Calu3 (cell line): Measurements from ENCODE around the gene ALOX5. TPM values are rescaled to one million over a fixed set of nuclear protein-coding genes. Genes with fewer than 3 reads are reported as not detected.

Experiments
- BruUV-seq: library from RNA; stranded (reverse); fragments of 400-500 nt; replicated peaks from 2 replicates; lab custom pipeline; 2021; lab: Mats Ljungman, UMichigan
- CTCF ChIA-PET: fragments of 300-600 bp; sonication (Branson Sonifier 250); formaldehyde crosslinking; loops from one replicate; lab custom pipeline; 2022; ENCODE audit warnings: antibody characterized with exemption; lab: Charles Lee
- DNase-seq: peaks from one replicate; pipeline ENCODE4 v3.0.0; 2022
- H3K27ac Mint-ChIP-seq: one replicate; pipeline ENCODE4 v1.8.0; 2022; ENCODE audit warnings: mixed read lengths; ENCODE audit not compliant: unreplicated experiment
- H3K27me3 Mint-ChIP-seq: one replicate; pipeline ENCODE4 v1.8.0; 2022; ENCODE audit warnings: mixed read lengths; ENCODE audit not compliant: unreplicated experiment
- H3K36me3 Mint-ChIP-seq: one replicate; pipeline ENCODE4 v1.8.0; 2022; ENCODE audit warnings: mild to moderate bottlenecking, moderate library complexity, mixed read lengths; ENCODE audit not compliant: insufficient read depth, unreplicated experiment
- H3K4me1 Mint-ChIP-seq: one replicate; pipeline ENCODE4 v1.8.0; 2022; ENCODE audit warnings: mild to moderate bottlenecking, low read depth, mixed read lengths; ENCODE audit not compliant: unreplicated experiment
- H3K4me3 Mint-ChIP-seq: one replicate; pipeline ENCODE4 v1.8.0; 2022; ENCODE audit warnings: mild to moderate bottlenecking, low read depth, moderate library complexity, mixed read lengths; ENCODE audit not compliant: unreplicated experiment
- H3K9me3 Mint-ChIP-seq: one replicate; pipeline ENCODE4 v1.8.0; 2022; ENCODE audit warnings: low read depth, mixed read lengths; ENCODE audit not compliant: unreplicated experiment
- CTCF ChIP-seq: fragments of 200-600 bp; IDR thresholded peaks from one replicate; pipeline ENCODE4 v1.8.0; 2022; ENCODE audit warnings: antibody characterized with exemption; ENCODE audit not compliant: unreplicated experiment
- intact Hi-C: fragments of 100-400 bp; cut with micrococcal nuclease; formaldehyde crosslinking; loops from one replicate; pipeline ENCODE4 v1.10.0; 2022; ENCODE audit not compliant: unreplicated experiment
- total RNA-seq: library from RNA; stranded (reverse); gene quantifications from 2 replicates; pipeline ENCODE4 v1.2.3, GENCODE V29; 2022

The ALOX5 gene
- total RNA-seq, 1 experiment from 2014 or later, result 44.9 TPM

DNA sequence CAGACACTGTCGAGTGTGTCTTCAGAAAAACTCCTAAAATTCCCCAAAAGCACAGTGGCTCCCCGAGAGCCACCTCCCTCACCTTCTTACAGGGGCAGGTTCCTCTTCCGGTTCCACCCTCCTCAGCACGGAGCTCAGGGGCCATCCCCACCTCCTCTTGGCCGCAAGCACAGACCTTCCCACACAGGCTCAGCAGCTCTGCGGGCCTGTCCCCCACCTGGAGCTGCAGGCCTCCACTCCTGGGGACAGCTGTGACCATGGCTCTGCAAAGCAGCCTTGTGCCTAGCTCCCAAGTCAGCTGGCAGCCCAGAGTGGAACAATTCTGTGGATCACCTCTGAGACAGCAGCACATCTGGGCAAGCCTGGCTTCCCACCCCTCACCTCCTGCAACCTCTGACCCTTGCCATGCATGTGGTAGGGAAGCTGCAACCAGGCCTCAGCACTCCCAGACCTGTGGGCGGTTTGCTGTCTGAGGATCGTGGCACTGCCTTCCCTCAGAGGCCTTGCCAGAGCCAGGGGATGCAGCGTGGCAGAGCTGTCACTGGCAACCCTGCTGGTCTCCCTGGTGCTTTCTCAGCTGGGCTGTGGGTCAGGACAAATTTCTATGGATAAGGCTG lies 79.7 kb downstream of the ALOX5 start:
- CTCF ChIA-PET, result no interaction called here
- TF ChIP-seq CTCF, result no peak
- no TSS peak for BruUV-seq

DNA sequence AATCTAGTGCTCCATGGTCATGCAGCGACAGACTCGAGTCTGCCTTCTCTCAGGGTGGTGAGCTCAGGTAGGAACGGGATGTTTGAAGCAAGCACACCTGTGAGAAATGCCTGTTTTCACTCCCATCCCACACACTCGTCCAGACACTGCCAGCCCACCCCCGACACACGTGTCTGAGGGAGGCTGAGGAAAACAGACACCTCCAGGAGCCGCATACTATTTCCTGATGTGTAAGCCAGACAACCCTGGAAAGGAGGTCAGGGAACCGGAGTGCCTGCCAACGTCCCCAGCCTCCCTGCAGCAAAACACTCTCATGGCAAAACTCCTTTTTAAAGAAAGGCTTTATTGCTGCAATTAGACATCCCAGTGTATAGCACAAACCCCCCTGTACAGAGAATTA lies 80.2 kb downstream of the ALOX5 start:
- H3K4me1 Mint-ChIP-seq, result no peaks in the 10 kb centered on the region
- intact Hi-C loops, result loop anchor here (10.0 kb wide), 1 partner anchor 149 kb away; no protein-coding TSS in a partner anchor
- DNase-seq, result no peak
- CTCF ChIA-PET, result no interaction called here
- no peak overlapping the region for H3K27ac Mint-ChIP-seq
- H3K9me3 Mint-ChIP-seq, result no peaks in the 10 kb centered on the region
- no TSS peak for BruUV-seq
- H3K36me3 Mint-ChIP-seq, result no peaks in the 10 kb centered on the region
- H3K4me3 Mint-ChIP-seq, result no peak overlapping the region
- TF ChIP-seq CTCF, result no peak
- no peaks in the 10 kb centered on the region for H3K27me3 Mint-ChIP-seq

More for the DNA sequence above, 79.7 kb downstream of the ALOX5 start:
- Mint-ChIP-seq H3K27me3 (no peaks in the 10 kb centered on the region), H3K4me1 (no peaks in the 10 kb centered on the region), H3K27ac (no peak overlapping the region), H3K4me3 (no peak overlapping the region), H3K9me3 (no peaks in the 10 kb centered on the region), H3K36me3 (no peaks in the 10 kb centered on the region)
- intact Hi-C loops, result loop anchor here (10.0 kb wide), 1 partner anchor 149 kb away; no protein-coding TSS in a partner anchor
- no peak for DNase-seq

GRCh38 chr10:45454859-45455258 lies 80.8 kb downstream of the ALOX5 start:
- Mint-ChIP-seq H3K4me1 (no peaks in the 10 kb centered on the region), H3K9me3 (no peaks in the 10 kb centered on the region), H3K4me3 (no peak overlapping the region), H3K27me3 (no peaks in the 10 kb centered on the region), H3K27ac (no peak overlapping the region), H3K36me3 (no peaks in the 10 kb centered on the region)
- TF ChIP-seq CTCF, result no peak
- no TSS peak for BruUV-seq
- CTCF ChIA-PET, result no interaction called here
- no peak for DNase-seq
- intact Hi-C loops, result loop anchor here (10.0 kb wide), 1 partner anchor 150 kb away; no protein-coding TSS in a partner anchor

DNA sequence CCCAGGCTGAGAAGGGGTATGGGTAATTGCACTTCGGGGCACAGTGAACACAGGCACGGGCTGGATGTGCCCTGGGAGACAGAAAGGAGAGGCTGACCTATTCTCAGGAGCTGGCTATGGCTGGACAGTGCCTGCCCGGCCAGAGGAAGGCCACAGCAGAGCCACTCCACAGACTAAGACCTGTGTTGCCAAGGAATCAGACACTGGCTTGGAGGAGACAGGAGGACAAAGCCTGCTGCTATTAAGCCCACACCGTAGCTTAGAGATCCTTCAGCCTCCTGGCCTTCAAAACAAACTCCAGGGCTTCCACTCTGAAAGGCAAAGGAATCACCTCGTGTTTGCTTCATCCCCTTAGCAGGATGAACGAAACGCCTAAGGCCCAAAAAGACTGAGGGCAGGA lies 82.2 kb downstream of the ALOX5 start:
- no peaks in the 10 kb centered on the region for H3K9me3 Mint-ChIP-seq
- TF ChIP-seq CTCF, result no peak
- BruUV-seq, result no TSS peak
- no peaks in the 10 kb centered on the region for H3K36me3 Mint-ChIP-seq
- intact Hi-C loops, result loop anchor here (10.0 kb wide), 1 partner anchor 151 kb away; no protein-coding TSS in a partner anchor
- no peak for DNase-seq
- no peaks in the 10 kb centered on the region for H3K27me3 Mint-ChIP-seq
- H3K27ac Mint-ChIP-seq, result no peak overlapping the region
- CTCF ChIA-PET, result no interaction called here
- H3K4me3 Mint-ChIP-seq, result no peak overlapping the region
- H3K4me1 Mint-ChIP-seq, result no peaks in the 10 kb centered on the region
